ENCODE results near the gene SLC51B.

- TF ChIP-seq CTCF (conservative IDR thresholded peaks at IDR 0.05 in 1 of 2, IDR thresholded peaks at IDR 0.05 in 1 of 2; ENCODE audit: extremely low read depth in 1 of 2, insufficient read depth in 1 of 2, low read depth in 1 of 2, low read length in 2 of 2) (no peak), EZH2 (IDR thresholded peaks at IDR 0.05; ENCODE audit: borderline replicate concordance, low read length) (no peak)
These were observed 10.5 kb upstream of the SLC51B start for GRCh38 chr15:65034719-65035118.

All from mammary epithelial cell (primary cell).